HepG2 (cell line): ENCODE results near the gene TUBAL3.

Source experiments
- ATF3 ChIP-seq: sonication (generic); formaldehyde crosslinking; IDR thresholded peaks from 2 replicates; pipeline ENCODE4 v1.4.0; 2020; ENCODE audit warnings: missing genetic modification reagents
- CBX2 ChIP-seq, 2 experiments: fragments of 200-600 bp in 1 of 2; sonication (generic); formaldehyde crosslinking in 1 of 2; IDR thresholded peaks; 2 replicates each; pipeline versions ENCODE4 v1.7.0 to v1.8.1; 2018 to 2022; ENCODE audit warnings: low read depth in 2 of 2, low read length in 1 of 2, mild to moderate bottlenecking in 1 of 2, missing genetic modification reagents in 1 of 2
- KDM4B ChIP-seq: sonication (generic); formaldehyde crosslinking; IDR thresholded peaks from 2 replicates; pipeline ENCODE4 v1.4.0; 2020; ENCODE audit warnings: missing genetic modification reagents
- POLR2AphosphoS5 ChIP-seq: IDR thresholded peaks from 2 replicates; pipeline ENCODE4 v1.6.1; 2012; ENCODE audit warnings: low read depth, low read length

DNA sequence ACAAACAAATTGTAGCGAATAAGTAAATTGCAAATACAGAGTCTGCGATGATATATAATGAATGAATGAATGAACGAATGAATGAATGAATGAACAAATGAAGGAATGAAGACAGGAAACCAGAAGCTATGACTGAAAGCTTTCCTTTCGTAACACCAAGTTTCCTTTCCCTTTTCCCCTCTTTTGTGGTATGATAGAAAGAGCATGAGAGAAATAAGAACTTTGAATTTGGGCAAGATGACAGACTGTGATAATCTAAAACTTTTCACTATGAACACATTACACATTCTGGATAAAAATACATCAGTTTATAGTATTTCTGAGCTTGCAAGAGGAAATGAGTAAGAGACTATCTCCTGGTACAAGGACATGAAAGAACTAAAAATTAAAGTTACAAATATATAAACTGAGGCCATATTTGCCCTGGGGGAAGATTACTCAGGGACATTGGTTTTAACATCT is 48.3 kb downstream of the TUBAL3 start:
- TF ChIP-seq ATF3 (CRISPR knock-in tag) (no peak), POLR2AphosphoS5 (no peak), KDM4B (no peak), CBX2 (IDR thresholded peaks at IDR 0.05; ENCODE audit: low read depth, low read length) (no peak), CBX2 (CRISPR knock-in tag; IDR thresholded peaks at IDR 0.05; ENCODE audit: low read depth) (no peak)
